ENCODE results near the gene TMEM244.

- TF ChIP-seq NFRKB (IDR thresholded peaks at IDR 0.05) (no peak), FOXM1 (IDR thresholded peaks at IDR 0.05; ENCODE audit: borderline replicate concordance) (no peak), FOXA1 (IDR thresholded peaks at IDR 0.05) (no peak), ELF4 (IDR thresholded peaks at IDR 0.05) (no peak)
Measured at GRCh38 chr6:129890164-129890563, 29.0 kb upstream of the TMEM244 start.

All from HEK293T (cell line).